Right lobe of liver (tissue), 6 donors: ENCODE results near the gene SYMPK. TPM values are rescaled to one million over a fixed set of nuclear protein-coding genes. Genes with fewer than 3 reads are reported as not detected.

Source experiments
- ATAC-seq, 4 donors: fragments of 200-7000 bp; cut with Tn5 transposase; one replicate each; pipeline ENCODE4 v1.9.1; 2020; ENCODE audit warnings: mild to moderate bottlenecking in 4 of 4, moderate library complexity in 4 of 4
- DNase-seq, 3 donors: peaks; one replicate each; pipeline ENCODE4 v3.0.0-alpha.2; 2020
- H3K27ac ChIP-seq, 3 donors: fragments of 200-600 bp; one replicate each; pipeline ENCODE4 v1.8.0; 2022
- H3K27me3 ChIP-seq, 2 donors: fragments of 200-600 bp; one replicate each; pipeline ENCODE4 v1.8.0; 2022
- H3K36me3 ChIP-seq, 4 donors: fragments of 200-600 bp; sonication (generic) in 1 of 4; one replicate each; pipeline versions ENCODE4 v1.5.1 to v1.8.0; 2017 to 2022; ENCODE audit warnings: control low read depth in 1 of 4
- H3K4me1 ChIP-seq, 4 donors: fragments of 200-600 bp; sonication (generic) in 1 of 4; one replicate each; pipeline versions ENCODE4 v1.5.1 to v1.8.0; 2017 to 2022; ENCODE audit warnings: control low read depth in 1 of 4
- H3K4me3 ChIP-seq, 3 donors: fragments of 200-600 bp; one replicate each; pipeline ENCODE4 v1.8.0; 2022
- H3K9me3 ChIP-seq, 4 donors: fragments of 200-600 bp; sonication (generic) in 1 of 4; one replicate each; pipeline versions ENCODE4 v1.5.1 to v1.8.0; 2017 to 2022; ENCODE audit warnings: control low read depth in 1 of 4
- POLR2A ChIP-seq: fragments of 450-650 bp; IDR thresholded peaks from one replicate; pipeline ENCODE4 v1.6.1; 2017; ENCODE audit warnings: antibody characterized with exemption, mild to moderate bottlenecking
- WGBS: methylation state at CpG from one replicate; pipeline ENCODE4 v1.1.6; 2018; ENCODE audit warnings: low coverage, low lambda C conversion rate; ENCODE audit not compliant: insufficient coverage; ENCODE audit errors: missing lambda C conversion rate; 5-methylcytosine and 5-hydroxymethylcytosine counted together
- intact Hi-C, 2 donors: fragments of 100-400 bp; cut with DNase I; formaldehyde crosslinking; loops; one replicate each; pipeline versions ENCODE4 v1.11.2 to v1.14.1; 2022
- total RNA-seq, 6 experiments: library from RNA; depleted of rRNA in 2 of 6; stranded (reverse); fragments of >200 nt in 2 of 6; fragmentation: NEBNext Ultra II Directional in 3 of 6; extraction: Animal tissue kit (Norgen Biotek cat#: 25700) in 3 of 6; gene quantifications; one replicate each; pipeline versions ENCODE4 v1.1.0 to v1.2.4, GENCODE V29; 2016 to 2023
- TF ChIP-seq, protein P1 (sequence below), 4 donors: fragments of 200-600 bp in 3 of 4; fragments of 450-650 bp in 1 of 4; IDR thresholded peaks; one replicate each; pipeline versions ENCODE4 v1.5.1 to v1.8.0; 2016 to 2022; ENCODE audit warnings: antibody characterized with exemption in 4 of 4, mild to moderate bottlenecking in 2 of 4
- donor health status: DM: no; HTN: yes; CAD: no.
- donor health status: DM: no; HTN: no; CAD: no.
- donor health status: DM: no; HTN: no; CAD: no.
- donor health status: DM: no; HTN: yes; CAD: no.
- donor health status: DM: no; HTN: yes; CAD: no.

SYMPK gene
- total RNA-seq, 6 experiments from 2014 or later, result 31.1 to 50.1 (median 42.0) TPM

DNA sequence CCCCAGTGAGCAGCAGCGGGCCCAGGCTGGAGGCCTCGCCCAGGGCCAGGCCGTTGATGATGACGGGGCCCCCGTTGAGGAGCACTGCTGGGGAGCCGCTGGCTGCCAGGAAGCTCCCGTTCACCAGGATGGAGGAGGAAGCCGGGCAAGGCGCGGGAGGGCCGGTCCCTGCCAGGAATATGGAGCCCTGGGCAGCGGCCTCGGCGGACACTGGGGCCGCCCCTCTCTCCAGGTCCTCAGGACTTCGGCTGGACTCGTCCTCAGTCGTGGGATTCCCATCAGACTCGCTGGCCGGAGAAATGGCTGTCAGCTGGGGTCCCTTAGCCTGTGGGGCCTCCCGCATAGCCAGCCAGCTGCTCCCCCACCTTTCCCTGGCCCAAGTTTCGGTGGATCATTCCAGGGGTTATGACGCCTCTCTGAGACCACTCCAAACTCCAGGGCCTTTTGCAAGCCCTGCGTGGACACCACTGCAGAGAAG is 96.0 kb downstream of the SYMPK start:
- DNase-seq (no peak), ATAC-seq (no peak)
- Histone ChIP-seq H3K9me3 (no peaks in the 10 kb centered on the region), H3K36me3 (no peaks in the 10 kb centered on the region), H3K4me3 (peak overlapping the region; percentile 76 to 91 (median 80)), H3K27ac (peak overlapping the region; percentile 86 to 97 (median 92)), H3K27me3 (no peaks in the 10 kb centered on the region), H3K4me1 (peaks cover 0 to 17% (median 5%) of the 10 kb centered on the region in 4 donors)
- intact Hi-C loops, result no loop called here
- no peak for TF ChIP-seq POLR2A
- WGBS, result 28% methylated on average over 3 of the region's 24 CpGs

DNA sequence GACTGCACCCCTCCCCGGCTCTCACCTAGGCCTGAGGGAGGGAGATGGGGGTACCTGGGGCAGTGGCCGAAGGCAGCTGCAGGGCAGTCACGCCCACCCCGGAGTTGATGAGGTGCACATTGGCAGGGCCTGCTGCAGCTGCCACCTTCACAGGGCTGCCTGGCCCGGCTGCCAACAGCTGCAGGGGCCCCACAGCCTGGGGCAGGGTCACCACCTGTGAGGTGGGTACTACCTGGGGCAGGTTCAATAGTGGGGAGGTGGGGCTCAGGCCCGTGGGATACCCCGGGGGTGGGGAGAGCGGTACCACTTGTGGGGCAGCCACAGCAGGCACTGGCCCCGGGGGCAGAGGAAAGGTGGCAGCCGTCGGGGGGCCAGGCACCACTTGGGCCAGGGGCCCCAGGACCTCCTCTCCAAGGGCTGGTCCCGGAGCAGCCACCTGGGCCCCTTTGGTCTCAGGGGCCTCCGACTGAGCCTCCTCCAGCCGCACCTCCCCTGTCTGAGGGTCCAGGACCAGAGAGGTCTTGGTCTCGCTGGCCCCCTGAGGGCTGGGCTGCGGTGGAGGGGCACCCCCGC is 96.6 kb downstream of the SYMPK start:
- no peaks in the 10 kb centered on the region for H3K27me3 ChIP-seq
- no peaks in the 10 kb centered on the region for H3K9me3 ChIP-seq
- ATAC-seq (no peak), DNase-seq (no peak)
- intact Hi-C loops, result no loop called here
- no peaks in the 10 kb centered on the region for H3K36me3 ChIP-seq
- WGBS, result no CpG with 5 or more reads among the region's 17 CpGs
- peak overlapping the region in 2 of 3 donors; percentile 80 to 91 for H3K4me3 ChIP-seq
- TF ChIP-seq POLR2A, result no peak
- TF ChIP-seq, protein P1, sequence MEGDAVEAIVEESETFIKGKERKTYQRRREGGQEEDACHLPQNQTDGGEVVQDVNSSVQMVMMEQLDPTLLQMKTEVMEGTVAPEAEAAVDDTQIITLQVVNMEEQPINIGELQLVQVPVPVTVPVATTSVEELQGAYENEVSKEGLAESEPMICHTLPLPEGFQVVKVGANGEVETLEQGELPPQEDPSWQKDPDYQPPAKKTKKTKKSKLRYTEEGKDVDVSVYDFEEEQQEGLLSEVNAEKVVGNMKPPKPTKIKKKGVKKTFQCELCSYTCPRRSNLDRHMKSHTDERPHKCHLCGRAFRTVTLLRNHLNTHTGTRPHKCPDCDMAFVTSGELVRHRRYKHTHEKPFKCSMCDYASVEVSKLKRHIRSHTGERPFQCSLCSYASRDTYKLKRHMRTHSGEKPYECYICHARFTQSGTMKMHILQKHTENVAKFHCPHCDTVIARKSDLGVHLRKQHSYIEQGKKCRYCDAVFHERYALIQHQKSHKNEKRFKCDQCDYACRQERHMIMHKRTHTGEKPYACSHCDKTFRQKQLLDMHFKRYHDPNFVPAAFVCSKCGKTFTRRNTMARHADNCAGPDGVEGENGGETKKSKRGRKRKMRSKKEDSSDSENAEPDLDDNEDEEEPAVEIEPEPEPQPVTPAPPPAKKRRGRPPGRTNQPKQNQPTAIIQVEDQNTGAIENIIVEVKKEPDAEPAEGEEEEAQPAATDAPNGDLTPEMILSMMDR (IDR thresholded peaks at IDR 0.05), result no peak
- H3K27ac ChIP-seq, result peak overlapping the region; percentile 86 to 97 (median 92)
- H3K4me1 ChIP-seq, result peaks cover 0 to 12% (median 3%) of the 10 kb centered on the region in 4 donors

DNA sequence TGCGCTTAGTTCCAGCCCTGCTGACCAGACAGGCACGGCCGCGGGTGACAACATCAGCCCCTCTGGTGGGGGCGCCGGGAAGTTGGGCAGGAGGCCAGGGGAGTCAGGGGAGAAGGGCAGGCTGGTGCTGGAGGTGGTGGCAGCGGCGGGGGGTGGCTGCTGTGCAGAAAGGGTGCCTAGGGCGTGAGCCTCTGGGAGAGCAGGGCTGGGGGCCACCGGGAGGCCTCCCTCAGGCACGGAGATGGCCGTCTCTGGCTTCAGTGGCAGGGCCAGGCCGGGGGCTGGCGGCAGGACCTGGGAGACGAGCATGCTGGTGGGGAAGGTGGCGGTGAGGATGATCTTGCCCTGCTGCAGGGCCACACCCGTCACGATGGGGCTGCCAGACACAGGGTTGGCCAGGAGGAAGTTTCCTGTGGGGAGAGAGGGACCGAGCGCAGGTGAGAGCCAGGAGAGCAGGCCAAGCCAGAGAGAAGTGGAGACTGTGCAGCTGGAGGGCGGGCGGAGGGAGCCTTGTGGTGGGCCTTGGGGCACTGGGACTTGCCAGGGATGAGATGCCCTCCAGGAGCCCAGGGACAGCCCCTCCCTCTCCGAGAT is 97.1 kb downstream of the SYMPK start:
- WGBS, result 79% methylated on average over 13 of the region's 23 CpGs
- DNase-seq (peak in 1 of 3 donors; percentile 57), ATAC-seq (no peak)
- H3K36me3 ChIP-seq, result no peaks in the 10 kb centered on the region
- no peak overlapping the region for H3K27ac ChIP-seq
- intact Hi-C loops, result no loop called here
- peaks cover 0 to 9% (median 0%) of the 10 kb centered on the region in 4 donors for H3K4me1 ChIP-seq
- no peaks in the 10 kb centered on the region for H3K27me3 ChIP-seq
- no peaks in the 10 kb centered on the region for H3K9me3 ChIP-seq
- TF ChIP-seq, protein P1 (IDR thresholded peaks at IDR 0.05), result no peak
- TF ChIP-seq POLR2A, result no peak
- H3K4me3 ChIP-seq, result no peak overlapping the region

Other genes with a start within 250 kb of the SYMPK start
- gene EML2, start 223.8 kb downstream of the SYMPK start, total RNA-seq, result 10 to 100 TPM; 12.6 to 19.7 (median 13.8) TPM
- under 1 TPM in 4 of 6 experiments, not detected in 2; 0.07 to 0.23 (median 0.18) TPM for gene GIPR, start 194.9 kb downstream of the SYMPK start, total RNA-seq
- 10 to 100 TPM; 79.7 to 92.5 (median 88.2) TPM for gene SNRPD2, start 171.2 kb downstream of the SYMPK start, total RNA-seq
- 1 to 10 TPM; 4.4 to 6.9 (median 5.9) TPM for gene QPCTL, start 170.5 kb downstream of the SYMPK start, total RNA-seq
- gene FBXO46, start 132.3 kb downstream of the SYMPK start, total RNA-seq, result 10 to 100 TPM in 1 of 6 experiments, 1 to 10 TPM in 5; 5.6 to 12.4 (median 7.4) TPM
- gene MEIOSIN, start 129.7 kb downstream of the SYMPK start, total RNA-seq, result under 1 TPM in 1 of 6 experiments, not detected in 5; 0.24 TPM
- 10 to 100 TPM in 3 of 6 experiments, 1 to 10 TPM in 3; 7.8 to 11.6 (median 9.5) TPM for gene SIX5, start 93.9 kb downstream of the SYMPK start, total RNA-seq
- gene DMPK, start 80.7 kb downstream of the SYMPK start, total RNA-seq, result 10 to 100 TPM in 1 of 6 experiments, 1 to 10 TPM in 5; 4.3 to 14.9 (median 8.7) TPM
- gene DMWD, start 70.3 kb downstream of the SYMPK start, total RNA-seq, result 10 to 100 TPM in 4 of 6 experiments, 1 to 10 TPM in 2; 8.3 to 14.3 (median 11.9) TPM
- not detected for gene RSPH6A, start 47.8 kb downstream of the SYMPK start, total RNA-seq
- 10 to 100 TPM; 18.2 to 36.1 (median 25.3) TPM for gene FOXA3, start 1.2 kb upstream of the SYMPK start, total RNA-seq
- gene IRF2BP1, start 23.0 kb upstream of the SYMPK start, total RNA-seq, result 10 to 100 TPM; 12.8 to 21.5 (median 15.5) TPM
- 1 to 10 TPM; 2.5 to 5.2 (median 3.9) TPM for gene MYPOP, start 39.5 kb upstream of the SYMPK start, total RNA-seq
- gene NANOS2, start 51.6 kb upstream of the SYMPK start, total RNA-seq, result not detected
- 1 to 10 TPM in 2 of 6 experiments, under 1 TPM in 4; 0.66 to 2.5 (median 0.85) TPM for gene NOVA2, start 110.7 kb upstream of the SYMPK start, total RNA-seq
- gene CCDC61, start 132.3 kb upstream of the SYMPK start, total RNA-seq, result 1 to 10 TPM; 5.8 to 9.7 (median 8.1) TPM
- gene PGLYRP1, start 159.9 kb upstream of the SYMPK start, total RNA-seq, result 1 to 10 TPM in 1 of 6 experiments, under 1 TPM in 1, not detected in 4; 0.86 to 1.1 TPM
- not detected for gene IGFL4, start 177.9 kb upstream of the SYMPK start, total RNA-seq